Measurements from ENCODE around the gene RAB30.
"Not testable (repeated sequence)": the region's sequence is repeated elsewhere in the genome, so short reads cannot be mapped to it uniquely, and the experiment has no call there.

Gene RAB30

GRCh38 chr11:83035070-83035854 is 36.4 kb downstream of the RAB30 start:
- no peak for DNase-seq

- no peak for DNase-seq
Measured at GRCh38 chr11:83034673-83035014, 37.1 kb downstream of the RAB30 start.

- DNase-seq: no peak
Measured at GRCh38 chr11:83033972-83034672, 37.6 kb downstream of the RAB30 start.

DNA sequence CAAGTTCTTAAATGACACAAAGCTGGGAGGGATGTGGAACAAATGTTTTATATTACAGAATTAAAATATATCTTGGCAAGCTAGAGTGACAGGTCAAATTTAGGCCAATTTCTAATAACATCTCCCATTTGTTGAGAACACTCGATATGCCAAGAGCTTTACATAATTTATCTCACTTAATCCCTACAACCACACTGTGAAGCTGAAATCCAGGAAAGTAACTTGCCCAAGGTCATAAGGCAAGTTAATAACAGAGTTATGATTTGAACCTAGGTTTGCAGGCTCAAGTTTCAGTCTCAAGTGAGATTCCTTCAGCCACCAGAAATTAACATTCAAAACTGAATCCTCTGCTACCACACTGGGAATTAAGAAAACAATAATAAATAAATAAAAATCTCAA is 38.3 kb downstream of the RAB30 start:
- no peak for DNase-seq

DNA sequence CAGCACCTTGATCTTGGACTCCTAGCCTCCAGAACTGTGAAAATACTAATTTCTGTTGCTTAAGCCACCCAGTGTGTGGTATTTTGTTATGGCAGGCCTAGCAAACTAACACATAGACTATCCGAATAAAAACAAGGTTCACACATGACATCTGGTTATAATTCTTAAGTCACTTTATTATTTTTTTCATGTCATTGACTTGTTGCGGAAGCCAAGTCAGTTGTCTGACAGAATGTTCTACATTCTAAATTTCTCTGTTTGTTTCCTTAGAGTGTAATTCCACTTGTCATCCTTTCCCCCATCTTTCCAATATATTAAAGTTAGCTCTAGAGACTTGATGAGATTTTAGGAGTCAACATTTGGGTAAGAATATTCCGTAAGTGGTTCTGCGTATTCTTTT is 40.6 kb downstream of the RAB30 start:
- no peak for DNase-seq

- no peak for DNase-seq
Measured at GRCh38 chr11:83027794-83028193, 43.9 kb downstream of the RAB30 start.

GRCh38 chr11:83027289-83027688 is 44.4 kb downstream of the RAB30 start:
- DNase-seq: no peak

- no peak for DNase-seq
Measured at GRCh38 chr11:83026229-83026628, 45.5 kb downstream of the RAB30 start.

GRCh38 chr11:83025267-83025704 is 46.4 kb downstream of the RAB30 start:
- DNase-seq: no peak

DNA sequence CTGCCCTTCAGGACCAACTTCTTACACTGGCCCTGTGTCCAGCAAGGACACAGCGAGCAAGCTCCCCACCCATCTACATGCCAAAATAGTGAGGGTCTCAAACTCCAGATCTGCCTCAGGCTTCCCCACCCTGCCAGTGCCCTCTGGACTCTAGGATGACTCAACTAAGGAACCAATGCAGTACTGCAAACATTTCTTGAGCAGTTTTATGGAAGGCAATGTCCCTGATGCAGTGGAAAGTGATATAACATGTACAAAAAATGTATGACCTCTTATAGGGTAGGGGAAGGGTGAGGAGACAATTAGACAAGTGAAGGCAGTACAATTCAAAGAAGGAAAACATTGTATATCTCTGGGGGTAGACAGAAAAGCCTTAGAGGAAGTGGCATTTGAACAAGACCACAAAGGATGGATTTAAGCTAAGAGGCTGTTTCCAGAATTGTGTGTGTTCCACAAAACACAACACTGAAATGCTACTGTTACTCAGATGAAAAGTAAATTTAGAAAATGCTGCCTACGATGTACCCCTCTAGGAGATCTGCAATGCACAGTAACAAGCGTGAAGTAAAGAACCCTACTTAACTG is 47.3 kb downstream of the RAB30 start:
- no peak for DNase-seq

DNA sequence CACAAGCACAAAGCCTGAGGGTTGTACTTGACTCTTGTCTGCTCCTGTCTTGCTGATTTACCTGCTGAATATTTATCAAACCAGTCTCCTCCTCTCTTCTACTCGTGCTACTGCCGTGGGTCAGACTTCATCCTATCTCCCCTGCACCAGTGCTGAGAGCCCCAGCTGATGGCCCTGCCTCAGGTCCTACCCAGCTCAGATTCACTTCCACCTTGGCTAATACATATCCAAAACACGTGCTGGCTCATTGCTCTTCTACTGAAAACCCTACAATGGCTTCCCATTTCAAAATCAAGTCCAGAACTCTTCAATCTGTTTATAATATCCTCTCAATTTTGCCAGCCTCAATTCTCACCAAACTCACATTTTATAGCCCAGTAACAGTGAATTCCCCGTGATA is 48.3 kb downstream of the RAB30 start:
- DNase-seq: no peak

GRCh38 chr11:83021780-83022125 is 49.9 kb downstream of the RAB30 start:
- no peak for DNase-seq

GRCh38 chr11:83020942-83021779 is 50.5 kb downstream of the RAB30 start:
- no peak for DNase-seq

- no peak for DNase-seq
Measured at GRCh38 chr11:83019888-83020579, 51.7 kb downstream of the RAB30 start.

DNA sequence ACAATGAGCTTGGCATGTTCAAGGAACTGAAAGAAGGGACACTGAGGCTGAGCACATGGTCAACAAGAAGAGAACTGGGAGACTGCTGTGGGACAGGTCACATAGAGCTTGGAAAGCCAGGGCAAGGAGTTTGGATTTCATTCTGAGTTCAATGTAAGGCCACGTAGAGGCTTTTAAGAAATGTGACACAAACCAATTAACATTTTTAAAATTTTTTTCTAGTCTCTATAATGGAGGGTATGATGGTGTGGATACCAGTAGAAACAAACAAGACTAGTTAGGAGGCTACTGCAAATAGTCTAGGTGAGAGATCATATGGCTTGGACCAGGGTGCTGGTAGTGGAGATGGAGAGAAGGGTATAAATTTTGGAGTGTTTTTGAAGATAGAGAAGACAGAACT is 56.7 kb downstream of the RAB30 start:
- no peak for DNase-seq

DNA sequence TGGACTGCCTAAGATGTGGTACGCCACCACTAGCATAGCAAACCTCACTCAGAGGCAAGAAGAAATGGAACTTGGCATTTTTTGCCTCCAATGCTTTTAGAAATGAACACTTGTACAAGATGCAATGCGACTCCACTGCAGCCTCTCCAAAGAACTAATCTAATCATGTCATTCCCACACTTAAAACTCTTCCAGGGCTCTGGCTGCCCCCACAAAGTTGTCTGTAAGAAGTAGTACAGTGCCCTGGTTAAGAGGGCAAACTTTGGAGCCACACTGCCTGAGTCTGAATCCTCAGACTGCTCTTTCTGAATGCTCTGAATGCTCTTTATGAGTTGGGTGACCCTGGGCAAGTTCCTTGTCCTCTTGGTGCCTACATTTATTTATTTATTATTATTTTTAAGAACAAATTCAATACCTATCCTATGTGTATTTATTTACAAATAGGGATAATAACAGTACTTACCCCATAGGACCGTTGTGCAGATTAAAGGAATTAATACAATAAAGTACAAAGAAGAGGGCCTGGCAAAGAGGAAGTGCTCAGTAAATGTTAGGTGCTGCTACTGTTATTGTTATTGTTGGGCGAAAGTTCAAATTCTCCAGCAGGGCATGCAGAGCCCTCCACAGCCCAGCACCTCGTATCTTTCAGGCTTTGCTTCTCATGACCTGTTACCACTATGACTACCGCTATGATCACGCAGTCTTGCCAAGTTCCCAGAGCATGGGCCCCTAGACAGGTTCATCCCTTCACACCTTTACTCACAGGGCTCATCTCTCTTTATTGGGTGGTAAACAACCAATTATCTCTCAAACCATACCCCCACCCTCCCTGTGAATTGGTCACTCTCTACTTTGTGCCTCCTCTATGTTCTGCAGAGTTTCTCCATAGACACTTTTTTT is 59.3 kb downstream of the RAB30 start:
- DNase-seq: no peak

GRCh38 chr11:83011333-83012167 is 60.1 kb downstream of the RAB30 start:
- DNase-seq: no peak

DNA sequence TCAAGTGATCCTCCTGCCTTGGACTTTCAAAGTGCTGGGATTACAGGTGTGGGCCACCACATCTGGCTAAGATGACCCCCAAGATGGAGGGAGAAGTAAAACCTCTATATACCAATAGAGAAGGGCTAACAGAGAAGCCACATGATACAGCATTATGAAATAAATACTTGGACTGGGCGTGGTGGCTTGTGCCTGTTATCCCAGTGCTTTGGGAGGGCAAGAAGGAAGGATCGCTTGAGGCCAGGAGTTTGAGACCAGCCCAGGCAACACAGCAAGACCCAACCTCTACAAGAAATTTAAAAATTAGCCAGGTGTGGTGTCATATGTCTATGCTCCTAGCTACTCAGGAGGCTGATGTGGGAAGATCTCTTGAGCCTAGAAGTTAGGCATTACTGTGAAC is 61.7 kb downstream of the RAB30 start:
- DNase-seq: no peak

GRCh38 chr11:83009136-83009535 is 62.6 kb downstream of the RAB30 start:
- not testable (repeated sequence) for DNase-seq

DNA sequence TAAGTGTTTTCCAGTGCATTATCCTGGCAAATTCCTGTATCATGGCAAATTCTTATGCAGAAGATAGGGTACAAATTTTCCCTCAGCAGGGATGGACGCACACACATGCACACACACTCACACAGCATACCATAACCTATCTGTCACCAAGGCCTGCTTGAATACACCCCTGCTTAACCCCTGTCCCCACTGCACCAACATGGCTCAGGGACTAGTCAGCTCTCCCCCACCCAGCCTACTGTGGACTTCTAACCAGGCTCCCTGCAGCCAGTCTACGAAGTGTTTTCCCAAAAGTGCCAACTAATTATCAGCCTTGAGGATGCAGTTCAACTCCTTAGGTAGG is 63.1 kb downstream of the RAB30 start:
- no peak for DNase-seq

All from stimulated activated naive CD4-positive, alpha-beta T cell treated with Interleukin-2 at 50 U/mL for 16 hours (primary cell).